HepG2 (cell line): ENCODE measurements around the gene ARPC1A. TPM values are rescaled to one million over a fixed set of nuclear protein-coding genes. Genes with fewer than 3 reads are reported as not detected.

Source experiments
- ATAC-seq: fragments of 200-7000 bp; cut with Tn5 transposase; 3 replicates; pipeline ENCODE4 v1.9.1; 2020; ENCODE audit warnings: mild to moderate bottlenecking, moderate library complexity
- BruUV-seq: library from RNA; stranded (reverse); fragments of 400-500 nt; replicated peaks from 2 replicates; lab custom pipeline; 2021; lab: Mats Ljungman, UMichigan
- CTCF ChIA-PET: fragments of 300-600 bp; formaldehyde crosslinking; extraction: SDS; loops from one replicate; lab custom pipeline; 2021; ENCODE audit warnings: low total read pairs, inconsistent platforms, low intra/inter-chr PET ratio; lab: Yijun Ruan, JAX
- POLR2A ChIA-PET: fragments of 350-600 bp; sonication (Branson Sonifier 250); formaldehyde crosslinking; loops from one replicate; lab custom pipeline; 2020; ENCODE audit warnings: antibody characterized with exemption, inconsistent platforms; lab: Yijun Ruan, JAX
- DNase-seq: peaks from one replicate; pipeline ENCODE4 v3.0.0-alpha.2; 2015; ENCODE audit warnings: low spot score
- FAIRE-seq: peaks from 3 replicates; lab custom pipeline; 2011; peaks lifted over from hg19 to GRCh38; lab: Jason Lieb, UNC
- H2AFZ ChIP-seq: one replicate; pipeline ENCODE4 v1.6.1; 2011; ENCODE audit warnings: low read length, inconsistent platforms
- H3K27ac ChIP-seq: fragments of 300-600 bp; 3 replicates; pipeline ENCODE4 v1.8.0; 2011; ENCODE audit warnings: mixed run types, mild to moderate bottlenecking, mixed read lengths, low read length, inconsistent platforms; ENCODE audit not compliant: insufficient read depth; ENCODE audit errors: extremely low read length
- H3K27me3 ChIP-seq, 2 experiments: fragments of 200-600 bp in 1 of 2; 2 replicates in 1 of 2; 3 replicates in 1 of 2; pipeline versions ENCODE4 v1.6.0 to v1.8.0; 2011; ENCODE audit warnings: low read length in 2 of 2, mild to moderate bottlenecking in 2 of 2, moderate library complexity in 2 of 2, inconsistent platforms in 1 of 2; ENCODE audit not compliant: insufficient read depth in 2 of 2, control insufficient read depth in 1 of 2
- H3K36me3 ChIP-seq, 2 experiments: fragments of 200-600 bp in 1 of 2; replicated peaks in 1 of 2; 2 replicates in 1 of 2; 3 replicates in 1 of 2; pipeline versions ENCODE4 v1.5.1 to v1.8.0; 2011; ENCODE audit warnings: low read length in 2 of 2, inconsistent platforms in 1 of 2; ENCODE audit not compliant: insufficient read depth in 2 of 2, control insufficient read depth in 1 of 2
- H3K4me1 ChIP-seq: 2 replicates; pipeline ENCODE4 v1.5.1; 2012; ENCODE audit warnings: low read length, inconsistent platforms; ENCODE audit not compliant: insufficient read depth
- H3K4me2 ChIP-seq: 2 replicates; pipeline ENCODE4 v1.6.0; 2011; ENCODE audit warnings: low read depth, low read length, inconsistent platforms
- H3K4me3 ChIP-seq, 3 experiments: fragments of 200-600 bp in 1 of 3; sonication (generic), shearing (Covaris generic) in 1 of 3; replicated peaks in 1 of 3; 2 replicates each; pipeline ENCODE4 v1.5.1; 2011 to 2016; ENCODE audit warnings: low read length in 3 of 3, inconsistent platforms in 2 of 3, low read depth in 2 of 3, mild to moderate bottlenecking in 2 of 3, control low read depth in 1 of 3, mixed read lengths in 1 of 3; ENCODE audit not compliant: insufficient read depth in 1 of 3
- H3K79me2 ChIP-seq: one replicate; pipeline ENCODE4 v1.6.1; 2011; ENCODE audit warnings: low read length, inconsistent platforms; ENCODE audit not compliant: insufficient read depth
- H3K9ac ChIP-seq: 2 replicates; pipeline ENCODE4 v1.6.0; 2011; ENCODE audit warnings: mild to moderate bottlenecking, low read depth, low read length, inconsistent platforms; ENCODE audit not compliant: insufficient read depth
- H3K9me3 ChIP-seq: 2 replicates; pipeline ENCODE4 v1.5.1; 2012; ENCODE audit warnings: mild to moderate bottlenecking, low read length
- H4K20me1 ChIP-seq: 2 replicates; pipeline ENCODE4 v1.6.0; 2011; ENCODE audit warnings: inconsistent platforms, mild to moderate bottlenecking, low read length, moderate library complexity; ENCODE audit not compliant: insufficient read depth
- AGO1 ChIP-seq: fragments of 200-400 bp; formaldehyde crosslinking; IDR thresholded peaks from 2 replicates; pipeline ENCODE4 v1.6.1; 2017; ENCODE audit warnings: mild to moderate bottlenecking, low read depth, low read length, moderate library complexity; ENCODE audit not compliant: poor library complexity, severe bottlenecking
- AGO2 ChIP-seq: fragments of 200-400 bp; formaldehyde crosslinking; optimal IDR thresholded peaks from 2 replicates; pipeline ENCODE3; 2017; ENCODE audit warnings: mild to moderate bottlenecking, low read depth, low read length, moderate library complexity
- KDM2A ChIP-seq: sonication (generic); formaldehyde crosslinking; IDR thresholded peaks from 2 replicates; pipeline ENCODE4 v1.4.0; 2020; ENCODE audit warnings: low read depth, missing genetic modification reagents, borderline replicate concordance
- MZF1 ChIP-seq: sonication (generic); formaldehyde crosslinking; IDR thresholded peaks from 2 replicates; pipeline ENCODE4 v1.8.1; 2023; ENCODE audit warnings: mild to moderate bottlenecking, missing genetic modification reagents, borderline replicate concordance
- RBFOX2 ChIP-seq: fragments of 200-400 bp; formaldehyde crosslinking; IDR thresholded peaks from 2 replicates; pipeline ENCODE4 v1.6.1; 2017; ENCODE audit warnings: low read depth, mild to moderate bottlenecking, low read length
- RBM22 ChIP-seq: fragments of 200-400 bp; formaldehyde crosslinking; optimal IDR thresholded peaks from 2 replicates; pipeline ENCODE3; 2017; ENCODE audit warnings: mild to moderate bottlenecking, low read length, moderate library complexity
- ZNF687 ChIP-seq: sonication (generic); formaldehyde crosslinking; IDR thresholded peaks from 2 replicates; pipeline ENCODE4 v1.5.1; 2020; ENCODE audit warnings: mild to moderate bottlenecking, missing genetic modification reagents, moderate library complexity
- ZNF788 ChIP-seq: sonication (generic); formaldehyde crosslinking; IDR thresholded peaks from 2 replicates; pipeline ENCODE4 v1.5.0; 2020; ENCODE audit warnings: mild to moderate bottlenecking, missing genetic modification reagents, borderline replicate concordance
- WGBS: methylation state at CpG from one replicate; pipeline ENCODE4 v1.1.6; 2017; ENCODE audit warnings: low lambda C conversion rate; 5-methylcytosine and 5-hydroxymethylcytosine counted together
- in situ Hi-C: cut with HindIII; loops from 2 replicates; pipeline ENCODE4 v1.10.0; 2017; ENCODE audit warnings: low pct_unique_long_range_greater_than_20kb; ENCODE audit not compliant: extremely low pct_ligation_motif_present
- intact Hi-C: fragments of 100-400 bp; cut with micrococcal nuclease; formaldehyde crosslinking; loops from one replicate; pipeline ENCODE4 v1.10.0; 2022; ENCODE audit not compliant: unreplicated experiment
- polyA plus RNA-seq, 8 experiments: library from polyadenylated mRNA; depleted of rRNA in 3 of 8; stranded (reverse) in 7 of 8; unstranded in 1 of 8; fragments of >200 nt; fragmentation: Illumina TruSeq in 4 of 8; extraction: Trizol in 4 of 8; gene quantifications; 2 replicates each; pipeline versions ENCODE4 v1.2.1 to v1.2.3, GENCODE V29; 2011 to 2016; ENCODE audit warnings: low read depth in 4 of 8, missing spikeins in 1 of 8, mixed read lengths in 1 of 8; ENCODE audit not compliant: insufficient read depth in 1 of 8
- total RNA-seq, 5 experiments: library from RNA; depleted of rRNA; stranded (reverse); fragments of >200 nt; fragmentation: Illumina TruSeq; extraction: Trizol; gene quantifications; 2 replicates each; pipeline ENCODE4 v1.2.3, GENCODE V29; 2016; ENCODE audit warnings: low read depth in 1 of 5
- TF ChIP-seq, protein P1 (sequence below), 2 experiments: sonication (generic) in 1 of 2; formaldehyde crosslinking in 1 of 2; IDR thresholded peaks; 2 replicates each; pipeline versions ENCODE4 v1.4.0 to v1.6.1; 2016 to 2020; ENCODE audit warnings: borderline replicate concordance in 1 of 2, low read depth in 1 of 2, mild to moderate bottlenecking in 1 of 2, missing genetic modification reagents in 1 of 2

The ARPC1A gene
- total and polyA plus RNA-seq, 2 of the 13 experiments (the other 11 are each of a cell fraction or from before 2014, with no cell fraction given): 44.3 to 88.5 TPM

DNA sequence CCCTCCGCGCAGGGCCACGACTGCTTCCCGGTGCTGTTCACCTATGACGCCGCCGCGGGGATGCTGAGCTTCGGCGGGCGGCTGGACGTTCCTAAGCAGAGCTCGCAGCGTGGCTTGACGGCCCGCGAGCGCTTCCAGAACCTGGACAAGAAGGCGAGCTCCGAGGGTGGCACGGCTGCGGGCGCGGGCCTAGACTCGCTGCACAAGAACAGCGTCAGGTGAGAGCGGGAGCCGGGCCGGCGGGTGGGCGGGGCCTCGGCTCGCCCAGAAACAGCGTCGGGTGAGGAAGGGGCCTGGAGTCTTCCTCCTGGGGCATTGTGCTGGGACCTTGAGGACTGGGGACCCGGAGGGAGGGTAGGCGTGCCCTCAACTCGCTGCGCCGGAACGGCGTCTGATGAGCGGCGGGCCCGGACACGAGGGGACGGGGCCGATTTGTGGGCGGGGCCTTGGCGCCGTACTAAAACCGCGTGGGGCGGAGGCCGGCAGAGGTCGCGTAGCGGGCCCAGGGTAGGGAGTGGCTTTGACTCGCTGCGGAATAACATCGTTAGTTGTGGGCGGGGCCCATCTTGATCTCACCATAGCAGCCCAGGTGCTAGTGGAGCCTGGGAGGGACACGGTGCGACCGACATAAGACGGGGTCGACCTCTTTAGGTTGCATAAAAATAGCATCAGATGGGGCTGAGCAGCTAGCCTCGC is 67.1 kb downstream of the ARPC1A start:
- TF ChIP-seq KDM2A (CRISPR knock-in tag): 0 out of 2 replicates have a peak, but pooled peaks have one; percentile 22
- TF ChIP-seq AGO2: peak; percentile 94
- peak; percentile 61 for TF ChIP-seq RBM22
- TF ChIP-seq MZF1 (CRISPR knock-in tag): no peak
- TF ChIP-seq, protein P1, sequence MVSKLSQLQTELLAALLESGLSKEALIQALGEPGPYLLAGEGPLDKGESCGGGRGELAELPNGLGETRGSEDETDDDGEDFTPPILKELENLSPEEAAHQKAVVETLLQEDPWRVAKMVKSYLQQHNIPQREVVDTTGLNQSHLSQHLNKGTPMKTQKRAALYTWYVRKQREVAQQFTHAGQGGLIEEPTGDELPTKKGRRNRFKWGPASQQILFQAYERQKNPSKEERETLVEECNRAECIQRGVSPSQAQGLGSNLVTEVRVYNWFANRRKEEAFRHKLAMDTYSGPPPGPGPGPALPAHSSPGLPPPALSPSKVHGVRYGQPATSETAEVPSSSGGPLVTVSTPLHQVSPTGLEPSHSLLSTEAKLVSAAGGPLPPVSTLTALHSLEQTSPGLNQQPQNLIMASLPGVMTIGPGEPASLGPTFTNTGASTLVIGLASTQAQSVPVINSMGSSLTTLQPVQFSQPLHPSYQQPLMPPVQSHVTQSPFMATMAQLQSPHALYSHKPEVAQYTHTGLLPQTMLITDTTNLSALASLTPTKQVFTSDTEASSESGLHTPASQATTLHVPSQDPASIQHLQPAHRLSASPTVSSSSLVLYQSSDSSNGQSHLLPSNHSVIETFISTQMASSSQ (IDR thresholded peaks at IDR 0.05; ENCODE audit: low read depth): no peak
- TF ChIP-seq, protein P1 (CRISPR knock-in tag; IDR thresholded peaks at IDR 0.05; ENCODE audit: borderline replicate concordance): no peak
- TF ChIP-seq ZNF687: 0 out of 2 replicates have a peak, but pooled peaks have one; percentile 16
- TF ChIP-seq RBFOX2: peak; percentile 77
- TF ChIP-seq ZNF788 (CRISPR knock-in tag): no peak
- TF ChIP-seq AGO1: peak; percentile 54
- Histone ChIP-seq H3K27me3 (no peaks in the 10 kb centered on the region), H3K27ac (no peak overlapping the region), H3K9ac (no peak overlapping the region), H3K4me2 (no peak overlapping the region), H3K79me2 (no peaks in the 10 kb centered on the region), H3K4me1 (no peaks in the 10 kb centered on the region), H3K9me3 (no peaks in the 10 kb centered on the region), H2AFZ (no peak overlapping the region), H3K36me3 (peaks cover 25 to 72% of the 10 kb centered on the region in 2 experiments), H4K20me1 (no peaks in the 10 kb centered on the region), H3K4me3 (no peak overlapping the region)
- ATAC-seq (no peak), FAIRE-seq (no peak), DNase-seq (no peak)
- 97% methylated on average over 68 of the region's 68 CpGs for WGBS
- POLR2A ChIA-PET: interaction anchor here (0.7 kb wide), 1 partner anchor 9 kb away, joined by 3 read pairs; no protein-coding TSS in a partner anchor
- CTCF ChIA-PET: no interaction called here
- no TSS peak for BruUV-seq
- in situ Hi-C loops (no loop called here), intact Hi-C loops (no loop called here)
